Neutrophil (primary cell): Measurements from ENCODE around the gene RCBTB2.

ENCODE experiments used
- H3K27ac ChIP-seq: fragments of 200-600 bp; sonication (generic); 2 replicates; pipeline ENCODE4 v1.5.1; 2016; ENCODE audit warnings: mild to moderate bottlenecking, moderate library complexity
- H3K27me3 ChIP-seq: fragments of 200-600 bp; sonication (generic); 2 replicates; pipeline ENCODE4 v1.6.0; 2016; ENCODE audit warnings: mild to moderate bottlenecking
- H3K36me3 ChIP-seq: fragments of 200-600 bp; sonication (generic); 2 replicates; pipeline ENCODE4 v1.5.1; 2017
- H3K4me1 ChIP-seq, 2 experiments: fragments of 200-600 bp in 1 of 2; sonication (generic) in 1 of 2; 1 replicate in 1 of 2; 2 replicates in 1 of 2; pipeline versions ENCODE4 v1.5.1 to v1.6.1; 2013 to 2016; ENCODE audit warnings: low read depth in 1 of 2, low read length in 1 of 2, mild to moderate bottlenecking in 1 of 2, moderate library complexity in 1 of 2; ENCODE audit not compliant: control insufficient read depth in 1 of 2, insufficient read depth in 1 of 2
- H3K4me3 ChIP-seq, 2 experiments: fragments of 200-600 bp in 1 of 2; sonication (generic) in 1 of 2; 1 replicate in 1 of 2; 2 replicates in 1 of 2; pipeline ENCODE4 v1.5.1; 2013 to 2016; ENCODE audit warnings: low read depth in 1 of 2, low read length in 1 of 2, mild to moderate bottlenecking in 1 of 2, moderate library complexity in 1 of 2
- H3K9me3 ChIP-seq: fragments of 200-600 bp; sonication (generic); 2 replicates; pipeline ENCODE4 v1.5.1; 2016
- TF ChIP-seq, protein P1 (sequence below): fragments of 200-600 bp; sonication (generic); IDR thresholded peaks from 2 replicates; pipeline ENCODE4 v1.5.1; 2016; ENCODE audit warnings: antibody characterized with exemption

RCBTB2 gene

DNA sequence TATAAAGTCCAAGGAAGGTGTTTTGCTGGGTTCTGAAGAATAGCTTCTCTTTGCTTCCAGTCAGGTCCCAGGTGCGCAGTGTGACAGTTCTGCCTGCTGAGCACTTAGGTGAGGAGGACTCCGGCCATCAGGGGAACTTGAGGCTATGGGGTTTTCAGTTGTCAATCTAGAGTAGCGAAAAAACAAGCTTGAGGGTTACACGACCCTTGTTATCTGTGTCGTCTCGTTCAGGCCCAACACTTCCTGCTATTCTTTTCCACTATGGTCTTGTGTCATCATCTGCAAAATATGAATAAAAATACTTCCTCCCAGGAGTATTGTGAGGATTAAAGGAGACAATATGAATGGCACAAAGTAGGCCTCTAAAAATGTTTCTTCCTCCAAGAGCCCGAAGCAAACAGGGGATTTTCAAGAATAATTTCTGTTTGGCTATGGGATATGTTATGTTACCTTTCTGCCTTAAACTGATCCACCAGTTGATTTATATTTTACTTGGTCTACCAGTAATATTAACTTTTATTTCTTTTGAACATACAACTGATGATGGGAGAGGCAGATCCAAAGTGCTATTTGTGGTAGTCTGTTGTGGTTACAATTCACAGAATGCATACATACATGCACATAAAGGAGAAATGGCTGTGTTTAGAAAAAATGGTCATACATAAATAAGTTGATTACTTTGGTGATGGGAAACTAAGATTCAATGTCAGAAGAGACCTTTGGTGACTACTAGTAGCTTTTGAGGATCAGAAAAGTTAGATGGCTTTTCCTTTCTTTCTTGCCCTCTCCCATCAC is 40.5 kb upstream of the RCBTB2 start:
- TF ChIP-seq, protein P1, sequence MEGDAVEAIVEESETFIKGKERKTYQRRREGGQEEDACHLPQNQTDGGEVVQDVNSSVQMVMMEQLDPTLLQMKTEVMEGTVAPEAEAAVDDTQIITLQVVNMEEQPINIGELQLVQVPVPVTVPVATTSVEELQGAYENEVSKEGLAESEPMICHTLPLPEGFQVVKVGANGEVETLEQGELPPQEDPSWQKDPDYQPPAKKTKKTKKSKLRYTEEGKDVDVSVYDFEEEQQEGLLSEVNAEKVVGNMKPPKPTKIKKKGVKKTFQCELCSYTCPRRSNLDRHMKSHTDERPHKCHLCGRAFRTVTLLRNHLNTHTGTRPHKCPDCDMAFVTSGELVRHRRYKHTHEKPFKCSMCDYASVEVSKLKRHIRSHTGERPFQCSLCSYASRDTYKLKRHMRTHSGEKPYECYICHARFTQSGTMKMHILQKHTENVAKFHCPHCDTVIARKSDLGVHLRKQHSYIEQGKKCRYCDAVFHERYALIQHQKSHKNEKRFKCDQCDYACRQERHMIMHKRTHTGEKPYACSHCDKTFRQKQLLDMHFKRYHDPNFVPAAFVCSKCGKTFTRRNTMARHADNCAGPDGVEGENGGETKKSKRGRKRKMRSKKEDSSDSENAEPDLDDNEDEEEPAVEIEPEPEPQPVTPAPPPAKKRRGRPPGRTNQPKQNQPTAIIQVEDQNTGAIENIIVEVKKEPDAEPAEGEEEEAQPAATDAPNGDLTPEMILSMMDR, result no peak
- H3K4me1 ChIP-seq, result peaks cover 93 to 98% of the 10 kb centered on the region in 2 experiments
- H3K9me3 ChIP-seq, result no peaks in the 10 kb centered on the region
- H3K4me3 ChIP-seq, result no peak overlapping the region
- H3K36me3 ChIP-seq, result no peaks in the 10 kb centered on the region
- no peaks in the 10 kb centered on the region for H3K27me3 ChIP-seq
- H3K27ac ChIP-seq, result peak overlapping the region; percentile 87

- H3K9me3 ChIP-seq, result no peaks in the 10 kb centered on the region
- H3K27me3 ChIP-seq, result no peaks in the 10 kb centered on the region
- no peaks in the 10 kb centered on the region for H3K36me3 ChIP-seq
- H3K4me1 ChIP-seq, result peaks cover 96 to 100% of the 10 kb centered on the region in 2 experiments
- no peak overlapping the region for H3K4me3 ChIP-seq
- H3K27ac ChIP-seq, result peak overlapping the region; percentile 96
- TF ChIP-seq, protein P1, result no peak
These were observed 38.4 kb upstream of the RCBTB2 start for GRCh38 chr13:48571126-48571913.

DNA sequence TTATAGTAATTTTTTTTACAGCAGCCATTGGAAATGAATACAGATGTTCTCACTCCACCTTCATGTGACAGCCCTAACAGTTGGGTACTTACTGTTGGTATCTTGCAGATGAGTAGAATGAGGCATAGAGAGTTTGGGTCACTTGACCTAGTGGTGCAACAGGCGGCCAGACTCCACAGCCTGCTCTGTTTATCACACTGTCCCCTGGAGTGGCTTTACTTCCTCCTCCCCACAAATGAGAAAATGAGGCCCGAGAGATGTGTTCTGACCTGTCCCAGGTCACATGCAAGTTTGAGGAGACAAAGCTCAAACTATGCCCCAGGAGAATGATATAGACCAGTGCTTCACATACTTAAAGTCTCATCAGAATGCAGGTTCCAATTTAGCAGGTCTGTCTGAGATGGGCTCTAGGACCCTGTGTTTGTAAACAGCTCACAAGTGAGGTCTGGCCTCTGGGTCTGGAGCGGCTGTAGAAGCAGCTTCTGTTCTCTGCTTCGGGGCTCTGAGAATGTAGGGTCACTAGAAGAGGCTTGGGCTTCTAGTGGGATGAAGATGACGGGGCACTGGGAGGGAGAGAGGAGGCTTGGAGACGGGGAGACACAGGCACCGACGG is 37.4 kb upstream of the RCBTB2 start:
- H3K27ac ChIP-seq, result peak overlapping the region; percentile 96
- TF ChIP-seq, protein P1, result no peak

DNA sequence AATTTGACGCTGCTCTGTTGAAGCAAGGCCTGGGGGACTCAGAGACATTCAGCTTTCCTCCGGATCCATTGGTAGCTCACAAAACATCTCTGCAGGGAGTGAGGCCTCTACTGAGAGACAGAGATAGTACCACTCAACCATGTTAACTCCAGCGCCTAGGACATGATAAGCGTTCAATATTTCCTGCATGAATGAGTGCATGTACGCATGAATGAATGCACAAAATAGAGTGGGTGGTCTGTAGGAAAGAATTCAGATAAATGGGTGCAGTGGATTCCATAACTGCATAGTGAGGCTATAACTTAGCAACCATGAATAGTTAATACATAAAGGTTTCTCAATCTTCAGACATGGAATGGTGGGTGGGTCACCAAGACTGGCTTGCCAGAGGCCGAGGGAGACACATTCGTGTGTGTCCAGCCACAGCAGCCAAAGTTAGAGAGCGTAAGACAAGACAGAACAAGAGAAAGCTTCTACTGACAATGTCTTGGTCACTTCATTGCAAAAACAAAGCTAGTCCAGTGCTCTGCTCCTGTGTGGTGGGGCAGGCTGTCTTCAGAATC is 36.3 kb upstream of the RCBTB2 start:
- Histone ChIP-seq H3K4me1 (peaks cover 96 to 100% of the 10 kb centered on the region in 2 experiments), H3K4me3 (peak overlapping the region; percentile 34 to 50), H3K9me3 (no peaks in the 10 kb centered on the region), H3K36me3 (no peaks in the 10 kb centered on the region), H3K27me3 (no peaks in the 10 kb centered on the region), H3K27ac (peak overlapping the region; percentile 96)
- TF ChIP-seq, protein P1, result no peak

More for the DNA sequence above, 37.4 kb upstream of the RCBTB2 start:
- Histone ChIP-seq H3K4me1 (peaks cover 96 to 100% of the 10 kb centered on the region in 2 experiments), H3K27me3 (no peaks in the 10 kb centered on the region), H3K4me3 (peak overlapping the region; percentile 34 to 50), H3K36me3 (no peaks in the 10 kb centered on the region), H3K9me3 (no peaks in the 10 kb centered on the region)

DNA sequence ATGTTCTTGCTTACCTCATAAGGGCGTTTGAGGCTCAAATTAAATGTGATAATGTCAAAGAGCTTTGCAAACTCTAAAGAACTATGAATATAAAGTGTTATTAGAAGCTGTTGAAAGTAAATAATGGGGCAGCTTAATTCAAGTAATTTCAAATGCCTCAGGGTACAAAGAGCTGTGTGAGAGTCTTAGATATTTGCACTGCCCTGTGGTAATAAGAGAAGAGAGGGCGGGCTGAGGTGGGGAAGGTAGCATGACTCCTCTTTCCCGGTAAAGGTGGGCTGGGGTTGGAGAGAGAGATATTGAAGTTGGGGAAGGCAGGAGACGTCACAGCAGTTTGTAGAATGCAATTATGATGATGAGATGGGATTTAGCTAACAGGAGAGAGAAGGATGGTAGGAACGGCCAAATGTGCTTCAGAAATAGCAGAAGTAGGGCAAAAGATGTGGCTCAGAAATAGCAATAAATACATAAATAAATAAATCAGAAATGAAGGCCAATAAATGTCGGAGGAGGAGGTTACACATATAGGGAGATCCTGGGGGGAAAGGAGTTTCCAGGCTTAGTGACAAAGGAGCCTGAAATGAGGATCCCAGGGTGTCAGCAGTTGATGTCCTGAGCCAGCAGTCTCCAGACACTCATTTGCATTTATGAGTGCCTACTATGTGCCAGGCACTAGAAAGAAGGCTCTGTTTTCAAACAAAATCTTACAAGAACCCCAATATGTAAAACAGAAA is 35.7 kb upstream of the RCBTB2 start:
- H3K4me1 ChIP-seq, result peaks cover 96 to 100% of the 10 kb centered on the region in 2 experiments

More for the DNA sequence above, 35.7 kb upstream of the RCBTB2 start:
- Histone ChIP-seq H3K4me3 (peak overlapping the region; percentile 34 to 50), H3K27me3 (no peaks in the 10 kb centered on the region), H3K27ac (peak overlapping the region; percentile 96), H3K9me3 (no peaks in the 10 kb centered on the region), H3K36me3 (no peaks in the 10 kb centered on the region)
- TF ChIP-seq, protein P1, result no peak
